ENCODE data around the gene NADK.

Gene NADK

GRCh38 chr1:1780598-1781525 lies 2.6 kb upstream of the NADK start:
- no peak overlapping the region for H3K4me3 ChIP-seq (ENCODE audit: low read depth, low read length)
- no peak for TF ChIP-seq CTCF (IDR thresholded peaks at IDR 0.05; ENCODE audit: control insufficient read depth, extremely low read depth, insufficient read depth)
- no peak for DNase-seq (ENCODE audit: low read depth)

DNA sequence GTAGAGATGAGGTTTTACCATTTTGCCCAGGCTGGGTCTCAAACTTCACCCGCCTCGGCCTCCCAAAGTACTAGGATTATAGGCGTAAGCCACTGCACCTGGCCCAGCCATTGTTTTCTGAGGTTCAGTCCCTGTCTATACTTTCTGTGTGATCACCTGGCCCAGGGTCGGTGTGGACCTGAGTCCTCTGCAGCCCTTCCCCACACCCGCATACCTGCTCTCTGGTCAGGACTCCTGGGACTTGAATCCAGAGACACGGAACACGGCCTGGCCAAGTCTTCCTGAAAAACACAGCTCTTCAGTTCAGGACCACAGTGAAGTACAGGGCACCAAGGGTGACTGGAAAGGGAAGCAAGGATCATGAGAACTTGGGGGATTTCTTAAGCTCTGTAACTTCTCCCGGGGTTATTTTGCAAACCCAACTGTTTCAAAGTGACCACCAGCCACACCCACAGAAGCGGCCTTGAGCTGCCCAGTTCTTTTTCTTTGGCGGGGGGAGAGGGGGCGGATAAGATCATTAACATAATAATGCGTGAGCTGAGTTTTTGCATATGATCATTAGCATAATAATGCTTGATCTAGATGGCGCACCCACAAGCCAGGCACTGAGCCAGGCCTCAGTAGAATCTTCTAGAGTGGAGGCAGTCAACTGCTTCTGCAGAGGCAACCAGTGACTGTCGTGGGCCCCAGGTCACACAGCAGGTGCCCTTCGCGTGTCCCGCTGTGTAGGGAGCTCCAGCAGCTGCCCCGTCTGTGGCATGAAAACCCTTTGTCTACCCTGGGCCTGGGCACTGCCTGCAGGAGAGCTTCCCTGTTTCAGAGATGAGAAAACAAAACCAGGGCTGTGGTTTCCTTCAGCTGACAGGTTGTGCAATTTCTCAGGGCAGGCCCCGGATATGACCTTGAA lies 1.7 kb upstream of the NADK start:
- TF ChIP-seq CTCF (IDR thresholded peaks at IDR 0.05; ENCODE audit: control insufficient read depth, extremely low read depth, insufficient read depth) = no peak
- DNase-seq (ENCODE audit: low read depth) = no peak
- no peak overlapping the region for H3K4me3 ChIP-seq (ENCODE audit: low read depth, low read length)

- no peak for DNase-seq (ENCODE audit: low read depth)
Observed at GRCh38 chr1:1779320-1779675, 1.0 kb upstream of the NADK start.

GRCh38 chr1:1778663-1779319 lies 521 bp upstream of the NADK start:
- peak; percentile 24 for TF ChIP-seq CTCF (IDR thresholded peaks at IDR 0.05; ENCODE audit: control insufficient read depth, extremely low read depth, insufficient read depth)
- DNase-seq (ENCODE audit: low read depth) = peak; percentile 44

More at GRCh38 chr1:1779320-1779675, 1.0 kb upstream of the NADK start:
- H3K4me3 ChIP-seq (ENCODE audit: low read depth, low read length) = peak overlapping the region; percentile 83
- no peak for TF ChIP-seq CTCF (IDR thresholded peaks at IDR 0.05; ENCODE audit: control insufficient read depth, extremely low read depth, insufficient read depth)

DNA sequence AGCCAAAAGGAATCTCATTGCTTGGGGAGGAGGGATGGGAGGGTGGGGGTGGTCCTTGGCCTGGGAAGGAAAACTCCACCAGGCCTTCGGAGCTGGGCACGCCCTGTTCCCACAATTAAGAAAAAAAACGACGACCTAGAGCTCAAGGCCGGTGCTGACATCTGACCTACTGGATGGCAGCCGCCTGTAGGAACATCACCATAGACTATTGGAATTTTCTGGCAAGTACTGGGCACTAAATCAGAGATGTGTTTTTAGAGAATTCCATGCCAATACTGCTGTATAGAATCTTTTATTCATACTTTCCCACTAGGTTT lies 729 bp downstream of the NADK start:
- H3K4me3 ChIP-seq (ENCODE audit: low read depth, low read length) = peak overlapping the region; percentile 83
- DNase-seq (ENCODE audit: low read depth) = no peak
- TF ChIP-seq CTCF (IDR thresholded peaks at IDR 0.05; ENCODE audit: control insufficient read depth, extremely low read depth, insufficient read depth) = no peak

More at GRCh38 chr1:1778663-1779319, 521 bp upstream of the NADK start:
- H3K4me3 ChIP-seq (ENCODE audit: low read depth, low read length) = peak overlapping the region; percentile 83

- no peak for DNase-seq (ENCODE audit: low read depth)
- peak overlapping the region; percentile 83 for H3K4me3 ChIP-seq (ENCODE audit: low read depth, low read length)
Observed at GRCh38 chr1:1776672-1777582, 1.3 kb downstream of the NADK start.

More at GRCh38 chr1:1776672-1777582, 1.3 kb downstream of the NADK start:
- TF ChIP-seq CTCF (IDR thresholded peaks at IDR 0.05; ENCODE audit: control insufficient read depth, extremely low read depth, insufficient read depth) = no peak
